HPDE6-E6E7 (cell line): ENCODE measurements around the gene SEBOX.

Experiments
- DNase-seq: peaks from one replicate; pipeline ENCODE4 v3.0.0; 2011; ENCODE audit warnings: missing footprints; ENCODE audit errors: extremely low spot score

The SEBOX gene

DNA sequence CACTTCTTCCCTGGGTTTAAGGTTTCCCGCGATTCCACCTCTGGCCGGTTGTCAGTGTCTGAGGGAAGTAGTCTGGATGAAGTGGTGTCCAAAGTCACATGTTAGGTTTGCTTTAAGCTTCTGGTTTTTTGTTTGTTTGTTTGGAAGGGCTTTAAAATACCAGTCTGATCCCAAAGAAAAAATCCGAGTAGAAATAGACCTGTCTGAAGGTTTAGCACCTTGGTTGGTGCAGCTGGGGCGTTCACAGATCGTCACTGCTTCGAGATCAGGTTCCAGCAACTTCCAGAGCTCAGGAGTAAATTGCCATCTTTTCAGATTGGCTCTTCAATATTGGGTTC is 45.4 kb downstream of the SEBOX start:
- no peak for DNase-seq

DNA sequence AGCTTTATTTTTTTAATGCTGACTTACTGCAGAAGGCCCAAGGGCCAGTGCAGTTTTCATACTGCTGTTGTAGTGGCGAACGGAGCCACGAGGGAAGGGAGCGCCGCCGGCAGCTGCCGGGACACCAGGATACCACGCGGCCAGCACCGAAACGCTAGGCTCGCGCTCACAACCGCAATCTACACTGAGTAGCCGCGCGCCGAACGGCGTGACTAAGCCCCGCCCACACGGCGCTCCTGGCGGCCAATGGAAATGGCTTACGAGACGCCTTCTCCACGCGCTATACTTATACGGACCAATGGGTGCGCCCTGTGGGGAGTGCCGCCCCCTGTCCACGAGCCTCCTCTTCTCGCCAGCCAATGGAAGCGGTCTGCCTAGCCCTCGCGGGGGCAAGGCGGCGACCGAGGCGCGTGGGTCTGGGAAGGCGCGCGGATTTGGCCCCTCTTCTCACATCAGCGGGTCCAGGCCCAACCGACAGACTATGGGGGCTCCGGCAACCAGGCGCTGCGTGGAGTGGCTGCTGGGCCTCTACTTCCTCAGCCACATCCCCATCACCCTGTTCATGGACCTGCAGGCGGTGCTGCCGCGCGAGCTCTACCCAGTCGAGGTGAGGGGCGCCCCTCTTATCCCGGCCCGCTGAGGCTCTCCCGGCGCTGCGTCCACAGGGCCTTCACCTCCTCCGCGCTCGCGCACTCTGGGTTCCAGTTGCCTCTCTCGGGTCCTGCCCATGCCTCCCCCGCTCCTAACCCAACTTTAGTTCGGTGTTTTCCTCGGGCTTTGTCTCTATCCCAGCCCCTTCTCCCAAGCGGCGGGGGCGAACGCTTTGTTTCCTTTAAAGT is 46.0 kb downstream of the SEBOX start, which contains the start of gene TMEM97:
TMEM97 (plus strand) TSS at position 442 of the 839 bp plus-strand sequence; CDS start at position 482, 40 bp downstream.
- DNase-seq: peak; percentile 96

DNA sequence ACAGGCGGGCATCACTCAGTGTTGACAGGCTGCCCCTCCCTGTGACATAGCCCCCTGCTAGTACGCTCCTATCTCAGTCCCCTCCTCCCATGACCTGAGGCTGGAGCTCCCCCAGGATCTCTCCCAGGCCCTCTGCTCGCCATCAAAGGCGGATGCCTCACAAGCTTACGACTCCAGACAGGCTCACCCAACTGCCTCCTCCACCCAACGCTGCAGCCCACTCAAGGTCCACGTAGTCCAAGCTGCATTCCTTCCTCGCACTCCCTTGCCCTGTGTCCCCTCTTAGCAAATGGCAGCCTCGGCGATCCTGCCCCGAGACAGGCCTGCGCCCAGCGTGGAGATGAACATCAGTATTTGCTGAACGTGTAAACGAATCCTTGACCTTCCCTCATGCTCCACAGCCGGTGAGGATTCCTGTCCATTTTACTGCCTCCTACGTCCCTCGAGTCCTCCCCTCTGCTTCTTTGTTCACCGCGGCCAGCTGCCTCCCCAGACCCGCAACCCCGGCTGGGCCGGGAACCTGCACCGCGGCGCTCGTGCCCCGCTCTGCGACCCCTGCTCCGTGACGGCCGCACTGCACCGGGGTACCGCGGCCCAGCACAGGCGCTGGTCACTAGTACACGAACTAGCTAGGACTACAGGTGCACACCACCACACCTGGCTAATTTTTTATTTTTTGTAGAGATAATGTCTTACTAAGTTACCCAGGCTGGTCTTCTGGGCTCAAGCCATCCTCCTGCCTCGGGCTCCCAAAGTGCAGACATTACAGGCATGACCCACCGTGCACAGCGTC is 46.8 kb downstream of the SEBOX start:
- no peak for DNase-seq

DNA sequence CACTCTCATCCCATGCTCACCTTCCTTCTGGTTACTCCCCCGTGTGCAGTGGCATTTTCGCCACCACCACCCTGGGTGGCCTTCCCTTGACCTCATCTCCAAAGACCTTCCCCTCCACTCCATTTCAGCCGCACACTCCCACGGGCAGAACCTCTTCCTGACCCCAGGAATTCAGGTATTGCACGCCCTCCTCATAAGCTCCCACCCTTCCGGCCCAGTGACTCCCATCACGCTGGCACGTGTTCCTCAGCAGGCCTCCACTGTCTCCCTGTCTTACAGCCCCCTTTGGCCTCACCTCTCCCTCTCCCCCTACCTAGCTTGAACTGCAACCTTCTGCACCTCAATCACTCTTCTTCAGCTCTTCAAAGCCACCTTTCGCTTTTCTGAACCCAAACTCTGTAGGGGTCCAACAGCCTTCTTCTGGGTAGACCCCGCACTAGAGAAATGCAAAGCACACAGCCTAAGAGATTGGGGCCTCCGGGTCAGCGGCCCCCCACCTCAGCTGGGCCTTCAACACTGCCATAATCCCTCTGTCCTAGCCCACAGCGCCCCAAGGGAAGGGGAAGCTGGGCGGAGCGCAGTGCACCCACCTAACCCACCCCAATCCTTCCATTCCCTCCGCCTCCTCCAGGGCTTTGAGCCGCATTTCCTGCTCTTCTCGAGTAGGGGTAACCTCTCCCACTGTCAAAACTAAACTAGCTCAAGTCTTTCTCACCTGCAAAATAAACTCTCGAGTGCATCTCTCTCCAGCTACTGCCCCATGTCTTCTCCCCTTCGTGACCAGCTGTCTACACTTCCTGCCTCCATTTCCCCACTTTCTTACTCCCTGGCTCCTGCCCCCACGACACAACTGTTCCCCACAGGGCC is 47.7 kb downstream of the SEBOX start:
- DNase-seq: no peak

DNA sequence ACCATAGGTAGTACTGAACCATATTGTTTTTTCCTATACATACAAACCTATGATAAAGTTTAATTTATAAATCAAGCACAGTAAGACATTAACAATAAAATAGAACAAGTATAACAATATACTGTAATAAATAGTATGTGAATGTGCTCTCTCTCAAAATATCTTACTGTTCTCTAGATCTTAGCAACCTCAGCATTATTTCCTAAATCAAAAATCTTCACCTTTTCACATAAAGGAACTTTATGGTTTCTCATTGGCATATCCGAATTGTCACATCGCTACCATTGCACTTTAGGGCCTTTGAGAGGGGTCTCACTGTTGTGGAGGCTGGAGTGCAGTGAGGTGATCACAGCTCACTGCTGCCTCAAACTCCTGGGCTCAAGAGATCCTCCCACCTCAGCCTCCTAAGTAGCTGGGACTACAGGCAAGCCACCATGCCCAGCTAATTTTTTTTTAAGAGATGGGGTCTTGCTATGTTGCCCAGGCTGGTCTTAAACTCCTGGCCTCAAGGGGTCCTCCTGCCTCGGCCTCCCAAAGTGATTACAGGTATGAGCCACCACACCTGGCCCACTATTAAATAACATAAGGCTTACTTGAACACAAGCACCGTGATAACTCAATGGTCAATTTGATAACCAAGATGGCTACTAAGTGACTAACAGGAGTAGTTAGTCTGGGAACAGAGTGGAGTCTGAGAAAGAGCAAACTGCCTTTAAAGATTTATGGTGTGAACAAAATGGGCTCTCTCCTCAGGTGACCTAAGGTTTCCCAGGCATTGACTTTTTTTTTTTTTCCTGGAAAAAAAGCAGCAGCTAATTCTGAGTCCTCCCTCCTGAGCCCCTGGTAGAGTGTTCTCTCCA is 48.9 kb downstream of the SEBOX start:
- no peak for DNase-seq

DNA sequence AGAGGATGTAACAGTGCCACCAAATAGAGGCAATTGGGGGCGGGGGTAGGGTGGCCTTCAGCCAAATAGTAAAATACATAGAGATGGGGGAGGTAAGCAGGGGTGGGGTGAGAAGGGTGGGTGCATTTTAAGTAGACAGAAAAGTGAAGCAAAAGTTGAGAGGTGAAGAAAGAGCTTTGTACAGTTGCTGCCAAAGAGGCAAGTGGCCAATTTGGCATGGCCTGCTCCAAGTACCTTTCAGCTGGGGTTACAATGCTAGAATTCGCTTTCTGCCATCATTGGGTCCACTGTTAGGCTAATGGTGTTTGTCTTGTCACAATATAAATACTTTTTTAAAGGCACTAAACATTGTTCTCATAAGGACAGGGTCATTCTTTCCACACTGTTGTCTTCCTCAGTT is 51.2 kb downstream of the SEBOX start:
- no peak for DNase-seq
